GM19372 (cell line): Measurements from ENCODE around the gene PPP1R3F.

Experiments used
- ATAC-seq: cut with Tn5 transposase; IDR thresholded peaks from one replicate; pipeline ENCODE4 v1.9.1; 2021; ENCODE audit warnings: mild to moderate bottlenecking, low read depth, moderate library complexity; ENCODE audit not compliant: unreplicated experiment

The PPP1R3F gene

GRCh38 chrX:49269767-49270248 lies at the start of gene PPP1R3F:
TSS of gene PPP1R3F (plus strand) at chrX:49269793. CDS start at chrX:49269870, 77 bp downstream.
- ATAC-seq: peak; percentile 19

- no peak for ATAC-seq
Observed at GRCh38 chrX:49220100-49220499, 49.5 kb upstream of the PPP1R3F start.

- no peak for ATAC-seq
Observed at GRCh38 chrX:49221868-49222267, 47.7 kb upstream of the PPP1R3F start.

GRCh38 chrX:49225858-49226257 lies 43.7 kb upstream of the PPP1R3F start:
- no peak for ATAC-seq

- ATAC-seq: no peak
Observed at GRCh38 chrX:49226946-49227345, 42.6 kb upstream of the PPP1R3F start.

- ATAC-seq: no peak
Observed at GRCh38 chrX:49227726-49228125, 41.9 kb upstream of the PPP1R3F start.

GRCh38 chrX:49228185-49228584 lies 41.4 kb upstream of the PPP1R3F start:
- no peak for ATAC-seq

- no peak for ATAC-seq
Observed at GRCh38 chrX:49230500-49231232, 38.9 kb upstream of the PPP1R3F start.

- ATAC-seq: no peak
Observed at GRCh38 chrX:49231333-49232000, 38.1 kb upstream of the PPP1R3F start.

- ATAC-seq: no peak
Observed at GRCh38 chrX:49232525-49232924, 37.1 kb upstream of the PPP1R3F start.

GRCh38 chrX:49233176-49233575 lies 36.4 kb upstream of the PPP1R3F start, which contains the start of gene CACNA1F:
TSS of gene CACNA1F (minus strand) at chrX:49233340. CDS start at chrX:49233309, 31 bp downstream.
- no peak for ATAC-seq

GRCh38 chrX:49233887-49234555 lies 35.6 kb upstream of the PPP1R3F start:
- no peak for ATAC-seq

GRCh38 chrX:49237060-49237459 lies 32.5 kb upstream of the PPP1R3F start:
- no peak for ATAC-seq

GRCh38 chrX:49238735-49239134 lies 30.9 kb upstream of the PPP1R3F start:
- ATAC-seq: no peak

GRCh38 chrX:49242545-49243066 lies 27.0 kb upstream of the PPP1R3F start:
- no peak for ATAC-seq

GRCh38 chrX:49243166-49243565 lies 26.4 kb upstream of the PPP1R3F start:
- no peak for ATAC-seq

GRCh38 chrX:49244207-49244606 lies 25.4 kb upstream of the PPP1R3F start:
- no peak for ATAC-seq

- ATAC-seq: no peak
Observed at GRCh38 chrX:49246541-49246940, 23.1 kb upstream of the PPP1R3F start.

GRCh38 chrX:49247346-49247745 lies 22.2 kb upstream of the PPP1R3F start:
- ATAC-seq: no peak

- ATAC-seq: no peak
Observed at GRCh38 chrX:49247916-49248811, 21.4 kb upstream of the PPP1R3F start.
